ENCODE results near the gene ZNF2. TPM values are rescaled to one million over a fixed set of nuclear protein-coding genes. Genes with fewer than 3 reads are reported as not detected.

The ZNF2 gene
- total and polyA plus RNA-seq, 3 donors from 2014 or later, result 5.8 to 7.9 (median 7.1) TPM

- H3K27ac ChIP-seq, result no peak overlapping the region
- H3K4me1 ChIP-seq, result no peaks in the 10 kb centered on the region
- H3K36me3 ChIP-seq (ENCODE audit: low read depth, missing control alignments), result no peaks in the 10 kb centered on the region
- H3K4me3 ChIP-seq, result no peak overlapping the region
- DNase-seq, result no peak
- TF ChIP-seq POLR2A (IDR thresholded peaks at IDR 0.05) (no peak), CTCF (IDR thresholded peaks at IDR 0.05) (no peak)
- intact Hi-C loops (cut with DNase I; ENCODE audit: low total_unique reads), result no loop called here
- no peaks in the 10 kb centered on the region for H3K9me3 ChIP-seq
- H3K27me3 ChIP-seq, result no peaks in the 10 kb centered on the region
These were observed 60.0 kb downstream of the ZNF2 start for GRCh38 chr2:95225658-95226057.

- TF ChIP-seq CTCF (IDR thresholded peaks at IDR 0.05), result peak in 2 of 3 experiments; percentile 45 to 51
- TF ChIP-seq POLR2A (IDR thresholded peaks at IDR 0.05), result no peak
- Histone ChIP-seq H3K27me3 (no peaks in the 10 kb centered on the region), H3K36me3 (ENCODE audit: low read depth, missing control alignments) (no peaks in the 10 kb centered on the region), H3K4me1 (no peaks in the 10 kb centered on the region), H3K27ac (no peak overlapping the region), H3K9me3 (no peaks in the 10 kb centered on the region), H3K4me3 (no peak overlapping the region)
- WGBS, 2 donors, result 62 to 64% methylated on average over 3 of the region's 3 CpGs
- DNase-seq, result peak; percentile 77
- intact Hi-C loops (cut with DNase I; ENCODE audit: low total_unique reads), result no loop called here
These were observed 66.1 kb downstream of the ZNF2 start for GRCh38 chr2:95231723-95232122.

GRCh38 chr2:95232232-95232631 lies 66.6 kb downstream of the ZNF2 start:
- no peak overlapping the region for H3K4me3 ChIP-seq
- TF ChIP-seq POLR2A (IDR thresholded peaks at IDR 0.05) (no peak), CTCF (IDR thresholded peaks at IDR 0.05) (no peak)
- H3K4me1 ChIP-seq, result no peaks in the 10 kb centered on the region
- no peak for DNase-seq
- H3K27me3 ChIP-seq, result no peaks in the 10 kb centered on the region
- no peak overlapping the region for H3K27ac ChIP-seq
- WGBS, 2 donors, result 80 to 81% methylated on average over 1 of the region's 1 CpG
- no peaks in the 10 kb centered on the region for H3K9me3 ChIP-seq
- H3K36me3 ChIP-seq (ENCODE audit: low read depth, missing control alignments), result no peaks in the 10 kb centered on the region
- intact Hi-C loops (cut with DNase I; ENCODE audit: low total_unique reads), result no loop called here

Other genes with a start within 250 kb of the ZNF2 start
- gene MAL, start 140.1 kb upstream of the ZNF2 start, total RNA-seq, result under 1 TPM; 0.62 to 0.79 TPM
- 1.3 TPM for gene MAL, start 140.1 kb upstream of the ZNF2 start, polyA plus RNA-seq (ENCODE audit: insufficient read depth, low read depth, low replicate concordance)
- 10 to 100 TPM; 59.3 to 63.1 TPM for gene MRPS5, start 44.0 kb upstream of the ZNF2 start, total RNA-seq
- gene MRPS5, start 44.0 kb upstream of the ZNF2 start, polyA plus RNA-seq (ENCODE audit: insufficient read depth, low read depth, low replicate concordance), result 44.4 TPM
- 10 to 100 TPM; 22.3 to 25.0 TPM for gene ZNF514, start 6.0 kb upstream of the ZNF2 start, total RNA-seq
- 21.9 TPM for gene ZNF514, start 6.0 kb upstream of the ZNF2 start, polyA plus RNA-seq (ENCODE audit: insufficient read depth, low read depth, low replicate concordance)
- 10 to 100 TPM; 12.1 to 12.3 TPM for gene ZNF892, start 41.7 kb downstream of the ZNF2 start, total RNA-seq
- gene ZNF892, start 41.7 kb downstream of the ZNF2 start, polyA plus RNA-seq (ENCODE audit: insufficient read depth, low read depth, low replicate concordance), result 7.1 TPM
- 1 to 10 TPM; 2.1 to 2.4 TPM for gene PROM2, start 108.6 kb downstream of the ZNF2 start, total RNA-seq
- gene PROM2, start 108.6 kb downstream of the ZNF2 start, polyA plus RNA-seq (ENCODE audit: insufficient read depth, low read depth, low replicate concordance), result 1.3 TPM
- 10 to 100 TPM; 43.4 to 69.1 TPM for gene KCNIP3, start 131.5 kb downstream of the ZNF2 start, total RNA-seq
- 23.9 TPM for gene KCNIP3, start 131.5 kb downstream of the ZNF2 start, polyA plus RNA-seq (ENCODE audit: insufficient read depth, low read depth, low replicate concordance)
- gene FAHD2A, start 236.9 kb downstream of the ZNF2 start, total RNA-seq, result 10 to 100 TPM; 48.5 to 48.9 TPM
- 73.8 TPM for gene FAHD2A, start 236.9 kb downstream of the ZNF2 start, polyA plus RNA-seq (ENCODE audit: insufficient read depth, low read depth, low replicate concordance)

Measured in testis (tissue), 3 donors.